Head of caudate nucleus (tissue), 42 donors: ENCODE data around the gene CHRM3.
"Not testable (repeated sequence)": the region's sequence is repeated elsewhere in the genome, so short reads cannot be mapped to it uniquely, and the experiment has no call there.

Experiments
- DNase-seq, 42 donors: peaks; one replicate each; pipeline versions ENCODE4 v3.0.0 to v3.0.0-alpha.2; 2020 to 2021; ENCODE audit warnings: mixed read lengths in 7 of 42
- intact Hi-C: fragments of 100-400 bp; cut with DNase I; formaldehyde crosslinking; loops from one replicate; pipeline ENCODE4 v1.15.0; 2022

Gene CHRM3

GRCh38 chr1:239386453-239387303 is at the start of gene CHRM3:
TSS of gene CHRM3 (plus strand) at chr1:239386568. CDS start at chr1:239907452, 520,884 bp downstream.
- intact Hi-C loops: no loop called here
- DNase-seq: peak in 41 of 42 donors; percentile 18 to 79 (median 52)

- no peak for DNase-seq
- intact Hi-C loops: no loop called here
These were observed 48.5 kb upstream of the CHRM3 start for GRCh38 chr1:239337799-239338430.

GRCh38 chr1:239347776-239348175 is 38.6 kb upstream of the CHRM3 start:
- intact Hi-C loops: no loop called here
- DNase-seq: no peak

GRCh38 chr1:239348635-239349353 is 37.6 kb upstream of the CHRM3 start:
- no peak for DNase-seq
- intact Hi-C loops: no loop called here

- intact Hi-C loops: no loop called here
- no peak for DNase-seq
These were observed 36.7 kb upstream of the CHRM3 start for GRCh38 chr1:239349699-239350098.

- no peak for DNase-seq
- intact Hi-C loops: no loop called here
These were observed 32.8 kb upstream of the CHRM3 start for GRCh38 chr1:239353536-239353935.

GRCh38 chr1:239354231-239354630 is 32.1 kb upstream of the CHRM3 start:
- DNase-seq: no peak

GRCh38 chr1:239357867-239358266 is 28.5 kb upstream of the CHRM3 start:
- DNase-seq: no peak
- intact Hi-C loops: no loop called here

More at GRCh38 chr1:239354231-239354630, 32.1 kb upstream of the CHRM3 start:
- intact Hi-C loops: no loop called here

- intact Hi-C loops: no loop called here
- peak in 1 of 42 donors; percentile 8 for DNase-seq
These were observed 25.0 kb upstream of the CHRM3 start for GRCh38 chr1:239361403-239361802.

GRCh38 chr1:239363930-239364329 is 22.4 kb upstream of the CHRM3 start:
- no peak for DNase-seq
- intact Hi-C loops: no loop called here

GRCh38 chr1:239367196-239367810 is 19.1 kb upstream of the CHRM3 start:
- intact Hi-C loops: no loop called here
- no peak for DNase-seq

GRCh38 chr1:239368436-239369109 is 17.8 kb upstream of the CHRM3 start:
- intact Hi-C loops: no loop called here
- DNase-seq: no peak

- intact Hi-C loops, DNase-seq: not testable (repeated sequence)
These were observed 15.5 kb upstream of the CHRM3 start for GRCh38 chr1:239370869-239371268.

GRCh38 chr1:239382666-239383065 is 3.7 kb upstream of the CHRM3 start:
- intact Hi-C loops: no loop called here
- no peak for DNase-seq

GRCh38 chr1:239383714-239384113 is 2.7 kb upstream of the CHRM3 start:
- no peak for DNase-seq
- intact Hi-C loops: no loop called here

GRCh38 chr1:239387304-239388158 is 1.2 kb downstream of the CHRM3 start:
- peak in 31 of 42 donors; percentile 7 to 59 (median 21) for DNase-seq
- intact Hi-C loops: no loop called here

GRCh38 chr1:239388159-239388485 is 1.8 kb downstream of the CHRM3 start:
- no peak for DNase-seq
- intact Hi-C loops: no loop called here

- intact Hi-C loops: no loop called here
- DNase-seq: no peak
These were observed 2.2 kb downstream of the CHRM3 start for GRCh38 chr1:239388578-239388977.
